Stimulated activated CD8-positive, alpha-beta memory T cell treated with anti-CD3 and anti-CD28 coated beads, Interleukin-7, amount 100 ng/mL, for 48 hours (primary cell): ENCODE data around the gene PCDHGA11.
"Not testable (repeated sequence)": the region's sequence is repeated elsewhere in the genome, so short reads cannot be mapped to it uniquely, and the experiment has no call there.

Experiments
- DNase-seq, 2 donors: peaks; one replicate each; pipeline ENCODE4 v3.0.0-alpha.2; 2020; ENCODE audit warnings: low read depth in 1 of 2; ENCODE audit errors: extremely low read depth in 1 of 2

PCDHGA11 gene

GRCh38 chr5:141430332-141431113 lies 9.7 kb downstream of the PCDHGA11 start, which contains the start of gene PCDHGA12:
Gene PCDHGA12, plus strand, starts transcription at chr5:141430507. Its CDS starts 253 bp downstream, at chr5:141430760.
- no peak for DNase-seq

GRCh38 chr5:141431286-141431685 lies 10.4 kb downstream of the PCDHGA11 start:
- DNase-seq: no peak

DNA sequence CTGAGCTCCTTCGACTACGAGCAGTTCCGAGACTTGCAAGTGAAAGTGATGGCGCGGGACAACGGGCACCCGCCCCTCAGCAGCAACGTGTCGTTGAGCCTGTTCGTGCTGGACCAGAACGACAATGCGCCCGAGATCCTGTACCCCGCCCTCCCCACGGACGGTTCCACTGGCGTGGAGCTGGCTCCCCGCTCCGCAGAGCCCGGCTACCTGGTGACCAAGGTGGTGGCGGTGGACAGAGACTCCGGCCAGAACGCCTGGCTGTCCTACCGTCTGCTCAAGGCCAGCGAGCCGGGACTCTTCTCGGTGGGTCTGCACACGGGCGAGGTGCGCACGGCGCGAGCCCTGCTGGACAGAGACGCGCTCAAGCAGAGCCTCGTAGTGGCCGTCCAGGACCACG lies 11.5 kb downstream of the PCDHGA11 start:
- DNase-seq: not testable (repeated sequence)

GRCh38 chr5:141432726-141433125 lies 11.9 kb downstream of the PCDHGA11 start:
- DNase-seq: not testable (repeated sequence)

DNA sequence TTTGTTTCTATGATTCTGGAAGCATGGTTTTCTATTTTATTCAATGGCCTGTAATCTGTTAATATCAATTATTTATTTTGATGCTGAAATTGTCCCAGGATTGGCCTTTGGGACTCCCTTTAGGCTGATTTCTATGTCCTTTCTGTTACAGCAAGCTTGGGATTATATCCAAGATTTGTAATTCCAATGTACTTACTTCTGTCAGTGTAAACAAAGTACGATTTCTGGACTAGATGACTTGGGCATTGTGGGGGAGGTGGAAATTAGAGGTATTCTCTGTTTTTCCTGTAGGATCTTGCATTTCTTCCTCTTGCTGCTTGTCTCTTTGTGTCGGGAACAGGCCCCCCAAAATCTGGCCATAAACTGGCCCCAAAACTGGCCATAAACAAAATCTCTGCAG lies 13.2 kb downstream of the PCDHGA11 start:
- no peak for DNase-seq

GRCh38 chr5:141437221-141437620 lies 16.4 kb downstream of the PCDHGA11 start:
- no peak for DNase-seq

DNA sequence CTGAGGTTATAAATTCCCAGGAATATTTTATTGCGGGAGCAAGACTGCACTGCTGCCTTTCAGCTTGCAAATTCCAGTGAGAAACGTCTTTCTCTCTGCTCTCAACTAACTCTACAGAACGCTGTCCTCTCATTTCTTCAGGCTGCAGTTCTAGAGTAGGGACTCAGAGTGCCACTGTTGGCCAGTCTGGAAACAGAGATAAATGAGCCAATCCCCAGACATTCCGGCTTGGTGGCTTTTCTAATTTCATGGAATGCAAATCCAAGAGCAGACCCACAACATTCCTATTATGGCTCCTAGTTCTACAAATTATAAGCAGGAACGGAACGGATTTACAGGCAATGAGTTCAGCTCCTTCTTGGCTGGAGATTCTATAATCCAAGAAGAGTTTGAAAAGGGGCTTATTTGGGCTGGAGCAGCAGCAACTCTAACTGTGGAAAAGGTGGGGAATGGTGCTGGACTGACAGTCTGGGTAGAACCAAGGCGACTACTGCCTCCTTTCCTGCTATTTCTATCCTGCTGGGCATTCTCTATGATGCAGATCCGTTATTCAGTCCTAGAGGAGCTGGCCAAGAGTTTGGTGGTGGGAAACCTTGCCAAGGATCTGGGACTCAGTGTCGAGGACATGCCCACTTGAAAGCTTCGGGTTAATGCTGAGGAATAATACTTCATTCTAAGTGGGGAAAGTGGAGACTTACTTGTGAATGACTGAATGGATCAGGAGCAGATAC lies 18.7 kb downstream of the PCDHGA11 start:
- no peak for DNase-seq

DNA sequence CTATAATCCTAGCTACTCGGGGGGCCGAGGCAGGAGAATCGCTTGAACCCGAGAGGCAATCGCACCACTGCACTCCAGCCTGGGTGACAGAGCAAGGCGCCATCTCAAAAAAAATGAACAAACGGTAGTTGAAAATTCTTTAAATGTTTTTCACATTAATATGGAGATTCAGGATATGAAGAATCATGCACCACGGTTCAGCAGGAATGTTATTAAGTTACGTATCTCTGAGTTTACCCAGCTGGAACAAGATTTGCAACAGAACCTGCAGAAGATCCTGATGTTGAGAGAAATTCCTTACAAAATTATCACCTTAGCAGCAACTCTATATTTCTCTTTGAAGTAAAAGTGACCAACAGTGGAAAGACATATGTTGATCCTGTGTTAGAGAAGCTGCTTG lies 19.5 kb downstream of the PCDHGA11 start:
- no peak for DNase-seq

DNA sequence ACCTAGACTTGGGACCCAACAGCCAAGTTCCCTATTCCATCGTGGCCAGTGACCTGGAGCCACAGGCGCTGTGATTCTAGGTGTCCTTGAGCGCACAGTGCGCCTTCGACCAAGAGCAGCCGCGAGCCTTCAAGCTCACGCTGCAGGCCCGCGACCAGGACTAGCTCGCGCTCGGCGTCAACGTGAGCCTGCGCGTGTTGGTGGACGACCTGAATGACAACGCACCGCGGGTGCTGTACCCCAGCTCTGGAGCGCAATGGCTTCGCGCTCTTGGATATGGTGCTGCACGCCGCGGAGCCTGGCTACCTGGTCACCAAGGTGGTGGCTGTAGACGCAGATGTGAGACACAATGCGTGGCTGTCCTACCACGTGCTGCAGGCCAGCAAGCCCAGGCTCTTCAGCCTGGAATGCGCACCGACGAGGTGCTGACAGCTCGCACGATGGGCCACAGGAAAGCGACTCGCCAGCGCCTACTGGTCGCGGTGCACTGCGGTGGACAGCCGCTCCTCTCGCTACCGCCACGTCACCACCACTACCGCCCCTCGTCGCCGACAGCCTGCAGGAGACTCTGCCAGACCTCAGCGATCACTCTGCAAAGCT lies 20.8 kb downstream of the PCDHGA11 start:
- no peak for DNase-seq

- no peak for DNase-seq
Measured at GRCh38 chr5:141465351-141465750, 44.5 kb downstream of the PCDHGA11 start.
